Transverse colon (tissue), 4 donors: Measurements from ENCODE around the gene CDH13. TPM values are rescaled to one million over a fixed set of nuclear protein-coding genes. Genes with fewer than 3 reads are reported as not detected.

Experiments
- DNase-seq: peaks from one replicate; pipeline ENCODE4 v3.0.0-alpha.2; 2019
- H3K27ac ChIP-seq, 4 donors: fragments of 200-600 bp; sonication (generic); 2 replicates each; pipeline ENCODE4 v1.5.1; 2016 to 2018; ENCODE audit warnings: inconsistent platforms in 4 of 4
- H3K27me3 ChIP-seq: fragments of 200-600 bp; sonication (generic); 2 replicates; pipeline ENCODE4 v1.5.1; 2017; ENCODE audit warnings: inconsistent platforms
- H3K36me3 ChIP-seq, 4 donors: fragments of 200-600 bp; sonication (generic); 2 replicates each; pipeline ENCODE4 v1.5.1; 2017 to 2019; ENCODE audit warnings: inconsistent platforms in 4 of 4
- H3K4me1 ChIP-seq, 4 donors: fragments of 200-600 bp; sonication (generic); 2 replicates each; pipeline ENCODE4 v1.5.1; 2017 to 2020; ENCODE audit warnings: inconsistent platforms in 4 of 4
- H3K4me3 ChIP-seq, 4 donors: fragments of 200-600 bp; sonication (generic); 1 replicate in 1 of 4; 2 replicates in 3 of 4; pipeline versions ENCODE4 v1.5.1 to v1.6.1; 2017 to 2019; ENCODE audit warnings: inconsistent platforms in 4 of 4
- H3K9me3 ChIP-seq, 2 donors: fragments of 200-600 bp; sonication (generic); 2 replicates each; pipeline ENCODE4 v1.5.1; 2017 to 2019; ENCODE audit warnings: inconsistent platforms in 2 of 2
- CTCF ChIP-seq, 5 experiments: fragments of 200-600 bp in 3 of 5; fragments of 450-650 bp in 2 of 5; sonication (generic) in 3 of 5; IDR thresholded peaks; 1 replicate in 2 of 5; 2 replicates in 3 of 5; pipeline ENCODE4 v1.5.1; 2016 to 2017; ENCODE audit warnings: antibody characterized with exemption in 5 of 5, inconsistent platforms in 3 of 5, mild to moderate bottlenecking in 2 of 5, moderate library complexity in 1 of 5
- EP300 ChIP-seq: sonication (generic); formaldehyde crosslinking; IDR thresholded peaks from one replicate; pipeline ENCODE4 v1.6.1; 2017; ENCODE audit warnings: antibody characterized with exemption, low read depth
- POLR2A ChIP-seq: fragments of 450-650 bp; IDR thresholded peaks from one replicate; pipeline ENCODE4 v1.6.1; 2016; ENCODE audit warnings: antibody characterized with exemption, mild to moderate bottlenecking, moderate library complexity
- POLR2AphosphoS5 ChIP-seq, 3 donors: sonication (generic); formaldehyde crosslinking; IDR thresholded peaks; one replicate each; pipeline ENCODE4 v1.6.1; 2016; ENCODE audit warnings: antibody characterized with exemption in 3 of 3
- WGBS, 2 donors: methylation state at CpG; one replicate each; pipeline ENCODE4 v1.1.5; 2018; ENCODE audit warnings: low coverage in 1 of 2; 5-methylcytosine and 5-hydroxymethylcytosine counted together
- in situ Hi-C, 4 donors: fragments of 200-750 bp; cut with MboI; loops; one replicate each; pipeline versions ENCODE4 v1.15.0 to v1.15.1; 2017; ENCODE audit warnings: low sequenced_read_pairs in 3 of 4, low pct_ligation_motif_present in 1 of 4, low pct_unique_long_range_greater_than_20kb in 1 of 4
- intact Hi-C: fragments of 100-400 bp; cut with DNase I; formaldehyde crosslinking; loops from one replicate; pipeline ENCODE4 v1.15.1; 2023; ENCODE audit warnings: low total_unique reads
- total RNA-seq, 4 donors: library from RNA; depleted of rRNA; stranded (reverse); fragments of >200 nt; gene quantifications; one replicate each; pipeline ENCODE4 v1.1.0, GENCODE V29; 2016

Gene CDH13
- total RNA-seq, 4 donors from 2014 or later, result 3.8 to 28.1 (median 5.8) TPM

DNA sequence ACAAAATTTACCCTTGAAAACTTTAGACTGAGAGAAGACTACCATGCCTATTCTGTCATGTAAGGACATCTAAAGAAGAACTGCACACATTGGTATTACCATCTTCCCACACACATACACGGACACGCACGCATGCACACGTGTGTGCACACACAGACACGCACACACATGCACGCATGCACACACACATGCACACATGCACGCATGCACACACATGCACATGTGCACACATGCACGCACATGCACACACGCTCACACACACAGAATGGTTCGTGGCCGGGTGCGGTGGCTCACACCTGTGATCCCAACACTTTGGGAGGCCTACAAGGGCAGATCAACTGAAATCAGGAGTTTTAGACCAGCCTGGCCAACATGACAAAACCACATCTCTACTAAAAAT is 884.1 kb downstream of the CDH13 start:
- TF ChIP-seq CTCF (IDR thresholded peaks at IDR 0.05) (no peak), POLR2A (no peak), EP300 (no peak), POLR2AphosphoS5 (IDR thresholded peaks at IDR 0.05) (no peak)
- H3K27ac ChIP-seq, result no peak overlapping the region
- no peak for DNase-seq
- no peaks in the 10 kb centered on the region for H3K9me3 ChIP-seq
- H3K4me3 ChIP-seq, result no peak overlapping the region
- in situ Hi-C loops, result no loop called here
- no peaks in the 10 kb centered on the region for H3K4me1 ChIP-seq
- 84 to 90% methylated on average over 9 to 12 of the region's 12 CpGs for WGBS, 2 donors
- no peaks in the 10 kb centered on the region for H3K27me3 ChIP-seq
- no peaks in the 10 kb centered on the region for H3K36me3 ChIP-seq
- intact Hi-C loops, result no loop called here

DNA sequence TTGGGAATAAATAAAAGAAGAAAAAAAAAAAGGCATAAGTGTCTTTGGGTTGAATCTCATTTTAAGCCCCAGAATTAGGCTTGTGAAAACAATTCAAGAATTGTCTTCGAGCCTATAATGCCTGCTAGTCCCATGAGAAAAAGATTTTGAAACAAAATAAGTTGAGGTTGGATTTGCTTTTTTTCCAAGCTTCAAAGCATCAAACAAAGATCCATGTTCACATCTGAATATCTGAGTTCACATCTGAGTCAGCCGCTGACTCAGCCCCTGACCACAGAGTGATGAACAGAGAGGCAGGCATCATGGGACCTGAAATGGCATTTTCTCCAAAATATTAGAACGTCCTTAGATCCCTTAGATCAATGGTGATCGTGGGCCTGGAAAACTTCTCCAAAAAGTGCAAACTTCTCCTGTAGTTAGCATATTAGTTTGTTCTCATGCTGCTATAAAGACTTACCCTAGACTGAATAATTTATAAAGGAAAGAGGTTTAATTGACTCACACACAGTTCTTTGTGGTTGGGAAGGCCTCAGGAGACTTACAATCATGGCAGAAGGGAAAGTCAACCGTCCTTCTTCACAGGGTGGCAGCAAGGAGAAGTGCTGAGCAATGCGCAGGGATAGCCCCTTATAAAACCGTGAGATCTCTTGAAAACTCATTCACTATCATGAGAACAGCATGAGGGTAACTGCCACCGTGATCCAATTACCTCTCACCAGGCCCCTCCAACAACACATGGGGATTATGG is 886.4 kb downstream of the CDH13 start:
- Histone ChIP-seq H3K27ac (no peak overlapping the region), H3K27me3 (no peaks in the 10 kb centered on the region), H3K4me3 (no peak overlapping the region), H3K4me1 (no peaks in the 10 kb centered on the region), H3K9me3 (no peaks in the 10 kb centered on the region), H3K36me3 (no peaks in the 10 kb centered on the region)
- TF ChIP-seq POLR2A, result no peak
- TF ChIP-seq CTCF (IDR thresholded peaks at IDR 0.05), result no peak
- no peak for TF ChIP-seq POLR2AphosphoS5 (IDR thresholded peaks at IDR 0.05)
- TF ChIP-seq EP300, result no peak
- DNase-seq, result no peak
- intact Hi-C loops (no loop called here), in situ Hi-C loops (no loop called here)
- WGBS, 2 donors, result 54 to 67% methylated on average over 2 to 8 of the region's 8 CpGs

DNA sequence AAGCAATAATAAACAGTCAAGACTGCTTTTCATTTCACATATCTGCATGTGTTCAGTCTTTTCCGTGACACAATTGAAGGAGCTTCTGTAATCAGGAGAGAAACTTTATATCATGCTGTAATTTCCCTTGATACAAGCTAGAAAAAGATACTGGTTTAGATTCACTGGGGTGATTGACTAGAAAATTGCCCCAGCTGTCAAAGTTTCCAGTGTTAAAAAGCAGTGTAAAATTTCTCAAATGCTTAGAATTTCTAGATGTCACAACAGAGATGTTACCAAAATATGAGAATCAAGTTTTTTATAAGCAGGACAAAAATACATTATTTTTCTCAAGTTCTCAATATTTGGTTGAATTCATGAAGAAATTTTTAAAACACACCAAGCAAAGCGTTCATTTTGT is 888.6 kb downstream of the CDH13 start:
- Histone ChIP-seq H3K36me3 (no peaks in the 10 kb centered on the region), H3K4me3 (no peak overlapping the region), H3K27ac (no peak overlapping the region), H3K27me3 (no peaks in the 10 kb centered on the region), H3K4me1 (no peaks in the 10 kb centered on the region), H3K9me3 (no peaks in the 10 kb centered on the region)
- DNase-seq, result no peak
- 60 to 67% methylated on average over 2 of the region's 2 CpGs for WGBS, 2 donors
- in situ Hi-C loops, result no loop called here
- intact Hi-C loops, result no loop called here
- TF ChIP-seq CTCF (IDR thresholded peaks at IDR 0.05) (no peak), POLR2A (no peak), POLR2AphosphoS5 (IDR thresholded peaks at IDR 0.05) (no peak)

DNA sequence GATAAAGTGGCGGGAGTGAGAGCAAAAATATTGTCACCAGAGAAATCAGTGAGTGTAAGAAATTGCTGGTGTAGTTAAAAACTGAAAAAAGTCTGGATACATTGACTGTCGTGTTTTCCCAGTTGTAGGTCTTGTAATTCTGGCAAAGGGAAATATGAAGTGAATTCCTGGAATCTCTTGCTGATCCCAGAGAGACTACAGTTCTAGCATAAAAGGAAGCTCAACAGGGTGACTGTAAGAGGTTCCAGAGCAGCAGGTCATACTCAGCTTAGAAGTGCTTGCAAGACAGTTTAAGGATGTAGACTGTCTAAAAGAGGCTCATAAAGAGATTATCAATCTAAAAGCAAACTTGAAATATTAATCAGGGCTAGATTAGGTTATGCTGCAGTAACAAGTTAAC is 890.2 kb downstream of the CDH13 start:
- TF ChIP-seq POLR2A, result no peak
- no peak for TF ChIP-seq EP300
- no peak for TF ChIP-seq CTCF (IDR thresholded peaks at IDR 0.05)
- TF ChIP-seq POLR2AphosphoS5 (IDR thresholded peaks at IDR 0.05), result no peak
- WGBS, 2 donors, result 63 to 68% methylated on average over 2 of the region's 2 CpGs
- in situ Hi-C loops, result no loop called here

More for the DNA sequence above, 890.2 kb downstream of the CDH13 start:
- no peaks in the 10 kb centered on the region for H3K36me3 ChIP-seq
- H3K4me1 ChIP-seq, result no peaks in the 10 kb centered on the region
- intact Hi-C loops, result no loop called here
- H3K27ac ChIP-seq, result no peak overlapping the region
- H3K4me3 ChIP-seq, result no peak overlapping the region
- H3K27me3 ChIP-seq, result no peaks in the 10 kb centered on the region
- DNase-seq, result no peak
- H3K9me3 ChIP-seq, result no peaks in the 10 kb centered on the region
